DMS 273 treated with DMSO at 0.1 percent for 48 hours (cell line): Measurements from ENCODE around the gene PA2G4.
"Not testable (repeated sequence)": the region's sequence is repeated elsewhere in the genome, so short reads cannot be mapped to it uniquely, and the experiment has no call there.

ENCODE experiments used
- DNase-seq: peaks from one replicate; lab custom pipeline; 2025; lab: John Stamatoyannopoulos, UW

The PA2G4 gene

DNA sequence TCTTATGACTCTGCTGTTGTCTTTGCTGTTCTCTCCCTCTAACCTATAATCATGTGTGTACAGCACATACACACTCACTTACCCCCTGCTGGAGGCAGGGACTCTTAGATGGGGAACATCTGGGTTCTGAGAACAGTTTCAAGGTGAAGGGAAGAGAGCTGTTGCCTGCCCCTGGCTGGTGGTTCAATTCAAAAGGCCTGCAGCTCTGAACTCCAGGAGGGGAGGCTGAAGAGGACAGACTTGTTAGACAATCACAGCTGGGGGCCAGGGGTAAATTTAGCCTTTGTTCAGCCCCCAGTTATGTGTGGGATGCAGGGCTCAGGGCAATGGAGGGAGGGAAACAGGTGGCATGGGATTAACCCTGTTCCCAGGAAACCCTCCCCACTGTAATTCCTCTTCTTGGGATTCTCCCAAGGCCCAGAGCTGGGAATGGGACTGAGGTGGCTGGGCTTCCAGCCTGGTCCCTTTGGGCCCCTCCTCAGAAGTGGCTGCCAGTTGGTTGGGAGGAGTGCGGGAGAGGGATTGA lies 50.0 kb downstream of the PA2G4 start:
- no peak for DNase-seq

DNA sequence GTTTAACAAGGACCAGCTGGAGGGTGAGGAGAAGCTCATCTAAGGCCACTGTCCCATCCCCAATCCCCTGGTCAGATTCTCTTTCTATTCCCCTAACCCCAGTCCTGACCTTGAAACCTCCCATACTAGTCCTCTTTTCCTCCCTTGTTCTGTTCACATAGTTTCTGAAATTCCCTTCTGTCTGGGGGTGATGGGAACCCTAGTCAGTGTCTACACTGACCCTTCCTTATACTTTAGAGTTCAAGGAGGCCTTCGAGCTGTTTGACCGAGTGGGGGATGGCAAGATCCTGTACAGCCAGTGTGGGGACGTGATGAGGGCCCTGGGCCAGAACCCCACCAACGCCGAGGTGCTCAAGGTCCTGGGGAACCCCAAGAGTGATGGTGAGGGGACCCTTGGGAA lies 50.5 kb downstream of the PA2G4 start:
- no peak for DNase-seq

DNA sequence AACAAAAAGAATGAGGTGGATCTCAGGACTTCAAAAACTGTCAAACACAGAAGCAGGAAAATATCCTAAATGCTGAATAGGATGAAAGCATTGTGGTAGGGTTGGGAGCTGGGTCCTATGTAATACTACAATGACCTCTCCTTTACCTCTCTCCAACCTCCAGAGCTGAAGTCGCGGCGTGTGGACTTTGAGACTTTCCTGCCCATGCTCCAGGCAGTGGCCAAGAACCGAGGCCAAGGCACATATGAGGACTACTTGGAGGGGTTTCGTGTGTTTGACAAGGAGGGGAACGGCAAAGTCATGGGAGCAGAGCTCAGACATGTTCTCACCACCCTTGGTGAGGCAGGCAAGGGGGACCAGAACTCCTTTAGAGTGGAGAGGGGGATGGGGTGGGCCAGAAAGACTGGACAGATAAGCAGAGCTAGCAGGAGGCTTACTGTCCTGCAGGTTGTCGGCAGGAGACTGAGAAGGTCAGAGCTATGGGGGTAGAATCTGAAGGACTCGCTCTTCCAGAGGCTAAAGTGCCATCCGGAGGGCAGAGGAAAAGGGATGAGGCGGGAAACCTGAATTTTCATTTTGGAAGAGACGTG lies 51.0 kb downstream of the PA2G4 start:
- DNase-seq = no peak

- not testable (repeated sequence) for DNase-seq
These were observed 52.3 kb downstream of the PA2G4 start for GRCh38 chr12:56156464-56157200.

DNA sequence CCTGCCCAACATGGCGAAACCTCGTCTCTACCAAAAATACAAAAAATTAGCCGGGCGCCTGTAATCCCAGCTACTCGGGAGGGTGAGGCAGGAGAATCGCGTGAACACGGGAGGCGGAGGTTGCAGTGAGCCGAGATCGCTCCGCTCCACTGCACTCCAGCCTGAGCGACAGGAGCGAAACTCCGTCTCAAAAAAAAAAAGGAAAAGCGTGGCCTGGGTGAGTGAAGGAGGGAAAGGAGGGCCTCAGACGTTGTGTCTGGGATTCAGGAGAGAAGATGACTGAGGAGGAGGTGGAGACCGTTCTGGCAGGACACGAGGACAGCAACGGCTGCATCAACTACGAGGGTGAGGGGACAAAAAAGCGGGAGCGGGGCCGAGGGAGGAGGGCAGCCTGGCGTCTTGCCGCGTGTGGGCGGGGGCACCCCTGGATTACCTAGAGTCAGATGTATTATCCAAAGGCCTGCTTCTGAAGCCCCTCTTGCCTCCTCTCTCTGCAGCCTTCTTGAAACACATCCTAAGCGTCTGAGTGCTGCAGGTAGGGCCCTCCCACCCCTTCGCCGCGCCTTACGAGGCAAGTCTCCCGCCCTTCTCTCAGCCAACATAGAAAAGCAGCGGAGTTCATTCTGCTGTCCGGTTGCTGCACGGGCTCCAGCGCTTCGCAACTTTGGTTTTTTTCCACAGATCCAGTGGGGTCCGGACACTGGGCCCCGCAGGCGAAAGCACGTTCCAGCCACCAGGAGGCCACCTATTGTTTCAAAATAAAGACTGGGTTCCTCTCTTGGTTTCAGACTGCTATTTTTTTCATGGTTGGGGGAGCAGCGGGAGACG lies 53.1 kb downstream of the PA2G4 start:
- peak; percentile 49 for DNase-seq

DNA sequence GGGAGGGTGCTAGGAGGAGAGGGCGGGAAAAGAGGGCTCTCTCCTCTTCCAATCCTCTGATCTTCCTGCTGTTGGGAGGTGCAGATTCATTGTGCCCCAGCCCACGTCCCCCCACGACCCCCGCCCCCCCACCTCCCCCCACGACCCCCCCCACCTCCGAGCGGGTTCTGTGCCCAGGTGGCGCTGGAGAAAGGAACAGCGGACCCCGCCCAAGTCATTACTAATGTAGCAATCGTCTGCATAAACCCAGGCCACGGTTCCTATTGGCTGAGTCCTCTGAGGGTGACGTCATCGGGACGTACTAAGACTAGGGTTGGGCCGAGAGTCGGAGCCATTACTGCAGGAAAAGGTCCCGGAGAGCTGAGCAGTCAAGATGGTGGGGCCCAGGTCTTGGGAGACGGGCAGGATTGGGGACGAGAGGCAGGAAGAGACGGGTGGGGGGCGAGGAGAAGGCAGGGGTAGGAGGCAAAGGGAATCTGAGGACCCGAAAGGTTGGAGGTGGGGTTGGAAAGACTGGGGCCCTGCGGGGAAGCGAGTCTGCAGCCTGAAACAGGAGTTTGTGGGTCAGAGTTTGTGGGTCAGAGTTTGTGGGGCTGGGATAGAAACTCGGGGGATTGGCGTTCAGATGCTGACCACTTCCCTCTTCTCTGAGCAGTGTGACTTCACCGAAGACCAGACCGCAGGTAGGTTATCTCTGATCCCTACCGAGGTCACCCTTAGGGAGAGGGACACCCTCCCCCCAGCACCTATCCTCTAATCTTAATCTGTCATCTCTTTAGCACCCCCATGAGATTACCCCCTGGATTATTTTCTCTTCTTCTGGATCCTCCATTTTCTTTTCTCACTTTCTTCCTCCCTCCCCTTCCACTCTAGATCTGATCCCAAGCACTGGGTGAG lies 53.9 kb downstream of the PA2G4 start, which contains the start of gene MYL6:
Gene MYL6 (plus strand): TSS at position 331 of the 897 bp plus-strand sequence. CDS start 43 bp downstream, at position 374.
- peak; percentile 88 for DNase-seq

DNA sequence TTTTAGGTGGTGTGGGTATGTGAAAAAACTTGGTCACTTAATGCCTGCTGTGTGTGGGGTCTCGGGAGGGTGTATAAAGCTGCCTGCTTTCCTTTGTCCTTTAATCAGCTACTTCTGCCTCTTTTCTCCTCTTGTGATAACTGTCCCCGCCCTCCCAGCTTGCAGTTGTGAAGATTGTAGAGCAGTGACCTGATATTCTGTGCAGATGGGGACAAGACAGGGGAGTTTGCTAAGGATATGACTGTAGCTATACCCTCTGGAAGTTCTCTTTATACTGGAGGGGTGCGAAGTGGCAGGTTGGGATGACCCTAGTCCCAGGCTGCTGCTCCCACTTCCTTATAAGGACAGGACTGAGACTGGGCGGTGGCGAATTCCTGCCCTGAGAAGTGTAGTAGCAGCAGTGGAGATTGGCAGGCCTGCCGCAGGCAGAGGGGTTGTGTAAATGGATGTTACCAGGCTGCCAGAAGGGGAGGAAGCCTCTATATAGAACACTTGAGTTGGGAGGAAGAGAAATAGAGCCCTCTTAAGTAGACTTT lies 54.6 kb downstream of the PA2G4 start:
- peak; percentile 45 for DNase-seq

- DNase-seq = no peak
These were observed 55.3 kb downstream of the PA2G4 start for GRCh38 chr12:56159482-56160192.

GRCh38 chr12:56160193-56160763 lies 55.9 kb downstream of the PA2G4 start:
- no peak for DNase-seq

DNA sequence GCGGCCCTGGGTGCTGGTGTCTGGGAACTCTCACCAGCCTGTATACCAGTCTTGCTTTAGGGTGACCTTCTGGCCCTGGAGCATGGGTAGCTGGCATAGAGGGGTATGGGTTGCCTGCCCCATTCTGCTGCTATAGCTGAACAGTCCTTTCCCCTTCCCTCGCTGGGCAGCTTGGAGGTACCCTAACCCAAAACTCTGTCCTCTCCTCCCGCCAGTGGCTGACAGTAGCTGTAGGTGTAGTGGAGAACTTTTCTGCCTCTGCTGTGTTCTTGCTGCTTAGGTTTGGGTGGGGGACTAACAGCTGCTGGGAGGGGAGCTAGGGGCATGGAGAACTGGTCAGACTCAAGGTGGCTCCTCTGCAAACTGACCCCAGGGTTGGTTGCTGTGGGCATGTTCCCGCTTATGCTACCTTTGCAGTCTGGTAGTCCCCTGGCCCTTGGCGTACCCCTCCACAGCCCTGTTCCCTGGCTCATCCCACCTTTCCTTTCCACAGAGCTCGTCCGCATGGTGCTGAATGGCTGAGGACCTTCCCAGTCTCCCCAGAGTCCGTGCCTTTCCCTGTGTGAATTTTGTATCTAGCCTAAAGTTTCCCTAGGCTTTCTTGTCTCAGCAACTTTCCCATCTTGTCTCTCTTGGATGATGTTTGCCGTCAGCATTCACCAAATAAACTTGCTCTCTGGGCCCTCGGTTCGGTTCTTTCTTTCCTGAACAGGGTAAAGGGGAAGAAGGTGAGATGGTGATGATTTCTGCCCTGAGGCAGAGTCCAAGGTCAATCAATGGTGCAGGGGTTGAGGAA lies 56.7 kb downstream of the PA2G4 start:
- DNase-seq = no peak

DNA sequence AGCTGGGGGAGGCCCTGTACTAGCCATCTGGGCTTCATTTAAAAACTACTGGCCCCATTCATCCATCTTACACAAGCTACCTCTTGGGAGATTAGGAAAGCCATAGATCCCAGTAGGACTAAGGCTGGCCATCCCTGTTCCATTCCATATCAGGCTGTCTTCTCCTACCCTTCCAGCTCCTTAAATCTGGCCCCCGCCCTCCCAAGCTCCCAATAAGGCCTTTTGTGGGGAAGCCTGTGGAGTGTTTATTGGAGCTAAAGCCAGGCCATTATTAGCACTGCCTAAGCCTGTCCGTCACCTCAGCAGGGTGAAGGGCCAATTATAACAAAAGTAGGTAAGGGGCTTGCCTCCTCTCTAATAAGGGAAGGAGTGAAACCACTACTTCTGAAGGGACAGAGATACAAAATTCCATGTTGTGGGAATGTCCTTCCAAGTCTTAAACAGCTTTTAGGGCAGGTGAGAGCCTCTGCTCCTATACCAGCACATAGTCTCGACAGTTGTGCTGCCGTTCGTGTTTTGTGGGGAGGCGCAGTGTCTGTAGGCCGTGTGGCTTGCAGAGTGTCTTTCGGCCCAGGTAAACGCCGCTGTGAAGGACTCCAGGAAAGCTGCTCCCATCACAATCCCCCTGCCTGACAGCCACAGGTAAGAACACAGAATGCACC lies 57.5 kb downstream of the PA2G4 start:
- no peak for DNase-seq

DNA sequence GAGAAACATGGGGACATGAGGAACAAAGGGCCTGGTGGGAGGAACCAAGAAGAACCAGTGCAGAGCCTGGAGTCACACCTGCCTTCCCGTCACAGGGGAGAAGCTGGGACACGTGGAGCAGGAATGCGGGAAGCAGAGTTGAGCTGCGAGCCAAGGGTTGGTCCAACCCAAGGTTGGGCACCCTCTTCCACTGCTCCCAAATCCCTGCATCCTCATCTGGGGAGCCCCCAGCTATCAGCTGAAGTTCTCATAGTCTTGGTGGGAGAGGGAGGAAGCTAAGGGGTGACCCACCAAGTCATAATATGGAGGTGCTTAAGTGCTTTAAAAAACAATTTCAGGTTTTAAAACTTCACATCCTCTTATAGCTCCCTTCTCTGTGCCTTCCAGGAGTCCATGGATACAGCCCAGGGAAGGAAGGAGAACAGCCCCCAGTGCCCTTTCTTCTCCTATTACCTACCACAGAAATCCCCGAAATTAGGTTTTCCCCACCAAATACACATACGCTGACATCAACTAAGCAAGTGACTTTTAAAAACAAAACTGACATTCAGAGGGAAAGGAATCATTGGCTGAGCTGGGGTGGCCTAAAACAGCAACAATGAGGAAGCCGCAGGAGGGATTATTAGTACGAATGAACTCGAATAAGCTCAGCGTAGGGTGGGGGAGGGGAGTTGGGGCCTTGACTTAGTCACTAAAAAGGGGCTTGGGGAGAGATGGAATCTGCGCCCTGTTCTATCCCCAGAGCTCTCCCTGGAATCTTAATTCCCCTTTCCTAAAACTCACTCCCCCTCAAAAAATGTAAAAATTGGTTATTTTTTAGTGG lies 58.3 kb downstream of the PA2G4 start:
- no peak for DNase-seq
